Chondrocyte (in vitro differentiated cells): Measurements from ENCODE around the gene MAP3K13. TPM values are rescaled to one million over a fixed set of nuclear protein-coding genes. Genes with fewer than 3 reads are reported as not detected.

Experiments
- DNase-seq: peaks from one replicate; pipeline ENCODE4 v3.0.0; 2021; ENCODE audit warnings: mixed read lengths, low spot score
- H3K27ac Mint-ChIP-seq: one replicate; pipeline ENCODE4 v1.8.0; 2021; ENCODE audit warnings: mild to moderate bottlenecking, moderate library complexity, mixed read lengths; ENCODE audit not compliant: unreplicated experiment
- H3K27me3 Mint-ChIP-seq: 2 replicates; pipeline ENCODE4 v1.8.0; 2021; ENCODE audit warnings: low read depth, mixed read lengths
- H3K36me3 Mint-ChIP-seq: 2 replicates; pipeline ENCODE4 v1.8.0; 2021; ENCODE audit warnings: low read depth, mixed read lengths
- H3K4me1 Mint-ChIP-seq: 2 replicates; pipeline ENCODE4 v1.8.0; 2021; ENCODE audit warnings: low read depth, mild to moderate bottlenecking, mixed read lengths
- H3K4me3 Mint-ChIP-seq: one replicate; pipeline ENCODE4 v1.8.0; 2021; ENCODE audit warnings: mild to moderate bottlenecking, moderate library complexity, mixed read lengths; ENCODE audit not compliant: unreplicated experiment
- H3K9me3 Mint-ChIP-seq: 2 replicates; pipeline ENCODE4 v1.8.0; 2021; ENCODE audit warnings: low read depth, mixed read lengths
- total RNA-seq: library from RNA; stranded (reverse); gene quantifications from 3 replicates; pipeline ENCODE4 v1.2.1, GENCODE V29; 2021
- TF ChIP-seq, protein P1 (sequence below): fragments of 200-600 bp; sonication (generic); IDR thresholded peaks from 2 replicates; pipeline ENCODE4 v1.5.0; 2021; ENCODE audit warnings: antibody characterized with exemption, mild to moderate bottlenecking, moderate library complexity

The MAP3K13 gene
- total RNA-seq, 1 donor from 2014 or later: 18.2 TPM

DNA sequence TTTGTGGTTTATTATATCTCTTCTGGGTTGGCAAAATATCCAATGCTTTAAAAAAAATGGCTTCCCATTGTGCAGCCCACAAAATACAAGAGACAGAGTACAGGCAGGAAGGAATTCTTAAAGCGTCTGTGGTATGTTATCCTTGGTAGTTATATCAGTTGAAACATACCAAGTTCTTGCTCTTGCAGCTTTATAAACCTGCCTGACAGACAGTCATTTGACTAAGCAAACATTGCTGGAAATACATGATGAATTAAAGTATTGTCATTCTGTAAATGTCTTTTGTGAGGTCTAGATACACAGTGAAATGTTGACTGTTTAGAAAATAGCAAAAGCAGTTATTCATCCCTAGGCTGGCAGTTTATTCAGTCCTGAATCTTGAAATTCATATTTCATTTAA lies 44.8 kb upstream of the MAP3K13 start:
- H3K36me3 Mint-ChIP-seq: no peaks in the 10 kb centered on the region
- no peak for DNase-seq

DNA sequence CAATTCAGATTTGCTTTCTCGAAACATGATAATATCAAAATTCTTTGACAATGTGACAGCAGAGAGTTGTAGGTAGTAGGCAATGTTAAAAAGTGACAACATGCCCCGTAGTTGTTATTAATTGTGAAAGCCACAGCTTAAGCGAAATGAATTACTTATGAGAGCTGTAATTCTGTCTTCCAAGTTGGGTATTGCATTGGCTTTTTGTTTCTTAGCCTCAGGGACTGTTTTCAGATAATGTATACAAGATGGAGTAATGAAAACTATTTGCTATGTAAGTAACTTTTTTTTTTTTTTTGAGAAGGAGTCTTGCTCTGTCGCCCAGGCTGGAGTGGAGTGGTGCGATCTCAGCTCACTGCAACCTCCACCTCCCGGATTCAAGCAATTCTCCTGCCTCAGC lies 43.1 kb upstream of the MAP3K13 start:
- no peaks in the 10 kb centered on the region for H3K27me3 Mint-ChIP-seq
- H3K9me3 Mint-ChIP-seq: no peaks in the 10 kb centered on the region
- H3K4me1 Mint-ChIP-seq: peaks cover 26% of the 10 kb centered on the region
- no peak overlapping the region for H3K4me3 Mint-ChIP-seq
- no peak overlapping the region for H3K27ac Mint-ChIP-seq
- TF ChIP-seq, protein P1, sequence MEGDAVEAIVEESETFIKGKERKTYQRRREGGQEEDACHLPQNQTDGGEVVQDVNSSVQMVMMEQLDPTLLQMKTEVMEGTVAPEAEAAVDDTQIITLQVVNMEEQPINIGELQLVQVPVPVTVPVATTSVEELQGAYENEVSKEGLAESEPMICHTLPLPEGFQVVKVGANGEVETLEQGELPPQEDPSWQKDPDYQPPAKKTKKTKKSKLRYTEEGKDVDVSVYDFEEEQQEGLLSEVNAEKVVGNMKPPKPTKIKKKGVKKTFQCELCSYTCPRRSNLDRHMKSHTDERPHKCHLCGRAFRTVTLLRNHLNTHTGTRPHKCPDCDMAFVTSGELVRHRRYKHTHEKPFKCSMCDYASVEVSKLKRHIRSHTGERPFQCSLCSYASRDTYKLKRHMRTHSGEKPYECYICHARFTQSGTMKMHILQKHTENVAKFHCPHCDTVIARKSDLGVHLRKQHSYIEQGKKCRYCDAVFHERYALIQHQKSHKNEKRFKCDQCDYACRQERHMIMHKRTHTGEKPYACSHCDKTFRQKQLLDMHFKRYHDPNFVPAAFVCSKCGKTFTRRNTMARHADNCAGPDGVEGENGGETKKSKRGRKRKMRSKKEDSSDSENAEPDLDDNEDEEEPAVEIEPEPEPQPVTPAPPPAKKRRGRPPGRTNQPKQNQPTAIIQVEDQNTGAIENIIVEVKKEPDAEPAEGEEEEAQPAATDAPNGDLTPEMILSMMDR: no peak
- peaks cover 2% of the 10 kb centered on the region for H3K36me3 Mint-ChIP-seq
- DNase-seq: no peak

More for the DNA sequence above, 44.8 kb upstream of the MAP3K13 start:
- no peaks in the 10 kb centered on the region for H3K9me3 Mint-ChIP-seq
- H3K27me3 Mint-ChIP-seq: no peaks in the 10 kb centered on the region
- peak overlapping the region; percentile 69 for H3K27ac Mint-ChIP-seq
- TF ChIP-seq, protein P1: no peak
- H3K4me1 Mint-ChIP-seq: peaks cover 26% of the 10 kb centered on the region
- peak overlapping the region; percentile 21 for H3K4me3 Mint-ChIP-seq

DNA sequence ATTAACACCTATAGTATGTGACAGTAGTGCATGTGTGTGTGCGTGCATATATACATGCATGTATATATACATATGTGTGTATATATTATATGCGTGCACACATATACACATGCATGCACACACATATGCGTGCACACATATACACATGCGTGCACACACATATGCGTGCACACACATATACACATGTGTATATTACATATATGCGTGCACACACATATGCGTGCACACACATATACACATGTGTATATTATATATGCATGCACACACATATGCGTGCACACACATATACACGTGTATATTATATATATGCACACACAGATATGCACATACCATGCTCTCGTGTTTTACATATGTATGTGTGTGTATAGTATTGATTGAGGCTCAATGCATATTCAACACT lies 42.0 kb upstream of the MAP3K13 start:
- TF ChIP-seq, protein P1: no peak
- Mint-ChIP-seq H3K4me3 (no peak overlapping the region), H3K27me3 (no peaks in the 10 kb centered on the region), H3K36me3 (peaks cover 4% of the 10 kb centered on the region), H3K27ac (no peak overlapping the region), H3K4me1 (peaks cover 26% of the 10 kb centered on the region), H3K9me3 (no peaks in the 10 kb centered on the region)
- no peak for DNase-seq

DNA sequence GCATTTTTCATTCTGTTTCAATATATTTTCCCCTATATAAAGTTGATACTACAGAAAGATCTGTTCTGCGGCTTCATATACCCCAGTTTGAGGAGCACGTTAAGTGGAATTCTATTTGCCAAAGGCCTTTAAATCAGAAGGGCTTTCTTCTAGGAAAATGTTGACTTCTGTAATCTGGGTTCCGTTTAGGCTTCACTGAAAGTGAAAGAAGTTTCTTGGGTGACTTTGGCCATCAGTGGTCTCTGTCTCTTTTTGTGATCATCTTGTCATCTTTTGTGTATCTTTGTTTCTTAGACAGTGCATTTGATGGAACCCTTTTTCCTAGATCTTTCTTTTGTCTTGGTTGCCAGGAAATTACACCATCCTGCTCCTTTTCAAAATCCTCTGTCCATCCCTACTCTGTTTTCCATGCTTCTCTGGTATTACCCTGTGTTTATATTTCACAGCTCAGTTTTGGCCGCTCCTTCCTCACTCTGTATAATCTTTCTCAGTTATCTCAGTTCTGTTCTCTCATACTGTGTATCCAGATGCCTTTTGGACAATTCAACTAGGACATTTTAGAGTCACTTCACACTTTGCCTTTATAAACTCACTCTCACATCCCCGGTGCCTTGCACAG lies 40.7 kb upstream of the MAP3K13 start:
- no peak overlapping the region for H3K27ac Mint-ChIP-seq
- H3K4me3 Mint-ChIP-seq: no peak overlapping the region
- H3K27me3 Mint-ChIP-seq: no peaks in the 10 kb centered on the region
- DNase-seq: no peak
- H3K4me1 Mint-ChIP-seq: peaks cover 17% of the 10 kb centered on the region
- H3K9me3 Mint-ChIP-seq: no peaks in the 10 kb centered on the region
- TF ChIP-seq, protein P1: no peak
- peaks cover 4% of the 10 kb centered on the region for H3K36me3 Mint-ChIP-seq

DNA sequence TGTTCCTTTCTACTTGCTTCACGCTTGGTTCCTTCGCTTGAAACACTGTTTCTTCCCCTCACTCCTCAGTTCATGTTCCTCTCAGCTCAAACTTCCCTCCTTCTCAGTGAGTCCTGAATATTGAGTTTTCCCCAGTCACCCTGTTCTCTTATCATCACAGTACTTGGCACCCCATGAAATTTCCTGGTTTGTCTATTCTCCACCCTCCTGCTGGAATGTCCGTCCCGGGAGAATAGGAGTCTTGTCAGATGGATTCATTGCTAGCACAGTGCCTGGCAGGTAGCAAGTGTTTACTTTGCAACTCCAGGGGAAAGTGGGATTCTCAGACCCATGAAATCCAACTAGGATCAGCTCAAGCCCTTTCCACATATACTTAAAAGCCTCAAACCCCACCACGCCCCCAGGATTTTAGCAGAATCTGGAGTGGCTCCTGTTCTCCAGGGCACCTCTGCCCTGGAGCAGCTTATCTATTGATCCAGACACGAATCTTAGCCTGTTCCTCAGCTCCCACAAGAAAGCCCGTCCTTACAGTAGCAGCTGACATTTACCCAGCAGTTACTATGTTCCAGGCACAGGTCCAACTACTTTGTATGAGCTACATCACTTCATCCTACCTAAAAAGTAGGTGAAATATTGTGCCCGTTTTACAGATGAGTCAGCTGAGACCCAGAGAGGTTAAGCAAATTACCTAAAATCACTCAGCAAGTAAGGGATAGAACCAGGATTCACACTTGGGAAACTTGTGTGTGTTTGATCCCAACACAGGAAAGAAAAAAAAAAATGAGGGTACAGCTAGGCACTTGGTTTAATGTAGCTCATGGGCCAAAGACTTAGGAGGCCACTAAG lies 36.8 kb upstream of the MAP3K13 start:
- no peak overlapping the region for H3K27ac Mint-ChIP-seq
- H3K36me3 Mint-ChIP-seq: peaks cover 4% of the 10 kb centered on the region
- no peaks in the 10 kb centered on the region for H3K27me3 Mint-ChIP-seq
- no peak overlapping the region for H3K4me3 Mint-ChIP-seq
- TF ChIP-seq, protein P1: no peak
- H3K9me3 Mint-ChIP-seq: no peaks in the 10 kb centered on the region
- DNase-seq: no peak
- H3K4me1 Mint-ChIP-seq: peaks cover 3% of the 10 kb centered on the region
